GM12878 (cell line): Measurements from ENCODE around the gene NLGN2. TPM values are rescaled to one million over a fixed set of nuclear protein-coding genes. Genes with fewer than 3 reads are reported as not detected.

Experiments used
- ATAC-seq: fragments of 200-7000 bp; cut with Tn5 transposase; 3 replicates; pipeline ENCODE4 v1.9.1; 2020; ENCODE audit warnings: mild to moderate bottlenecking, moderate library complexity
- BruUV-seq: library from RNA; stranded (reverse); fragments of 400-500 nt; replicated peaks from 2 replicates; lab custom pipeline; 2021; lab: Mats Ljungman, UMichigan
- CTCF ChIA-PET: fragments of 300-600 bp; sonication (Branson Sonifier 250); formaldehyde crosslinking; extraction: SDS; loops from one replicate; lab custom pipeline; 2021; ENCODE audit warnings: inconsistent platforms; lab: Yijun Ruan, JAX
- POLR2A ChIA-PET: fragments of 350-600 bp; formaldehyde crosslinking; extraction: SDS; loops from one replicate; lab custom pipeline; 2021; ENCODE audit warnings: inconsistent platforms; lab: Charles Lee
- RAD21 ChIA-PET: fragments of 300-600 bp; sonication (Branson Sonifier 250); formaldehyde crosslinking; loops from one replicate; lab custom pipeline; 2023; ENCODE audit warnings: antibody characterized with exemption; ENCODE audit not compliant: unreplicated experiment; lab: Charles Lee
- SMC1A ChIA-PET: fragments of 300-600 bp; sonication (Branson Sonifier 250); formaldehyde crosslinking; loops from one replicate; lab custom pipeline; 2023; ENCODE audit not compliant: unreplicated experiment, uncharacterized antibody; lab: Charles Lee
- DNase-seq: peaks from one replicate; pipeline ENCODE4 v3.0.0-alpha.2; 2011; ENCODE audit warnings: low read depth, low spot score
- FAIRE-seq: peaks from 3 replicates; lab custom pipeline; 2011; peaks lifted over from hg19 to GRCh38; lab: Jason Lieb, UNC
- H2AFZ ChIP-seq: 2 replicates; pipeline ENCODE4 v1.6.0; 2011; ENCODE audit warnings: low read depth, low read length, control low read depth; ENCODE audit not compliant: control insufficient read depth
- H3K27ac ChIP-seq: 2 replicates; pipeline ENCODE4 v1.5.1; 2011; ENCODE audit warnings: control low read depth; ENCODE audit not compliant: control insufficient read depth, insufficient read depth
- H3K27me3 ChIP-seq, 2 experiments: replicated peaks in 1 of 2; 2 replicates each; pipeline versions ENCODE4 v1.6.0 to v1.6.1; 2011; ENCODE audit warnings: low read length in 1 of 2; ENCODE audit not compliant: control insufficient read depth in 2 of 2, insufficient read depth in 2 of 2
- H3K36me3 ChIP-seq, 2 experiments: 2 replicates each; pipeline ENCODE4 v1.5.1; 2011; ENCODE audit warnings: low read length in 1 of 2; ENCODE audit not compliant: control insufficient read depth in 2 of 2, insufficient read depth in 2 of 2
- H3K4me1 ChIP-seq: 2 replicates; pipeline ENCODE4 v1.6.1; 2011; ENCODE audit warnings: mild to moderate bottlenecking, low read length, moderate library complexity, mixed read lengths; ENCODE audit not compliant: control insufficient read depth, insufficient read depth
- H3K4me2 ChIP-seq: 2 replicates; pipeline ENCODE4 v1.6.0; 2011; ENCODE audit warnings: control low read depth; ENCODE audit not compliant: control insufficient read depth, insufficient read depth
- H3K4me3 ChIP-seq: fragments of 200-600 bp; sonication (generic); 2 replicates; pipeline ENCODE4 v1.5.1; 2016
- H3K79me2 ChIP-seq: 2 replicates; pipeline ENCODE4 v1.6.0; 2011; ENCODE audit warnings: low read length; ENCODE audit not compliant: control insufficient read depth, insufficient read depth
- H3K9ac ChIP-seq: 2 replicates; pipeline ENCODE4 v1.8.0; 2011; ENCODE audit warnings: low read length, control low read depth, mixed read lengths; ENCODE audit not compliant: control insufficient read depth, insufficient read depth
- H3K9me3 ChIP-seq: replicated peaks from 3 replicates; pipeline ENCODE4 v1.5.1; 2011; ENCODE audit warnings: mild to moderate bottlenecking, low read length; ENCODE audit not compliant: control insufficient read depth, insufficient read depth
- H4K20me1 ChIP-seq: 2 replicates; pipeline ENCODE4 v1.6.0; 2011; ENCODE audit not compliant: control insufficient read depth, insufficient read depth
- BHLHE40 ChIP-seq, 2 experiments: fragments of 450-650 bp in 1 of 2; IDR thresholded peaks; 2 replicates each; pipeline ENCODE4 v1.6.1; 2011 to 2017; ENCODE audit warnings: low read depth in 2 of 2, borderline replicate concordance in 1 of 2, improper control_type of control experiment in 1 of 2, low read length in 1 of 2, mild to moderate bottlenecking in 1 of 2
- CBFB ChIP-seq: IDR thresholded peaks from 2 replicates; pipeline ENCODE4 v1.6.1; 2016; ENCODE audit warnings: antibody characterized with exemption, low read depth
- CUX1 ChIP-seq: IDR thresholded peaks from 2 replicates; pipeline ENCODE4 v1.6.1; 2012; ENCODE audit warnings: improper control_type of control experiment, low read depth, low read length; ENCODE audit not compliant: insufficient replicate concordance
- DPF2 ChIP-seq: fragments of 450-650 bp; IDR thresholded peaks from 2 replicates; pipeline ENCODE4 v1.6.1; 2017; ENCODE audit warnings: mild to moderate bottlenecking
- E2F4 ChIP-seq: IDR thresholded peaks from 2 replicates; pipeline ENCODE4 v1.6.1; 2012; ENCODE audit warnings: low read depth, low read length, improper control_type of control experiment
- EP300 ChIP-seq, 2 experiments: fragments of 150-350 bp in 1 of 2; IDR thresholded peaks; 2 replicates each; pipeline ENCODE4 v1.6.1; 2011 to 2012; ENCODE audit warnings: low read depth in 2 of 2, low read length in 2 of 2, borderline replicate concordance in 1 of 2, improper control_type of control experiment in 1 of 2, inconsistent platforms in 1 of 2; ENCODE audit not compliant: control insufficient read depth in 1 of 2
- FOXM1 ChIP-seq: IDR thresholded peaks from 2 replicates; pipeline ENCODE4 v1.6.1; 2012; ENCODE audit warnings: low read depth, mild to moderate bottlenecking, inconsistent platforms, low read length, moderate library complexity
- MTA2 ChIP-seq: fragments of 450-650 bp; IDR thresholded peaks from 2 replicates; pipeline ENCODE4 v1.6.1; 2016; ENCODE audit warnings: low read depth, mild to moderate bottlenecking, moderate library complexity
- NFIC ChIP-seq: IDR thresholded peaks from 2 replicates; pipeline ENCODE4 v1.6.1; 2012; ENCODE audit warnings: low read depth, mild to moderate bottlenecking, inconsistent platforms, low read length, moderate library complexity
- POLR2AphosphoS2 ChIP-seq: IDR thresholded peaks from 2 replicates; pipeline ENCODE4 v1.6.1; 2011; ENCODE audit warnings: low read depth, mild to moderate bottlenecking, low read length, improper control_type of control experiment, moderate library complexity
- SKIL ChIP-seq: fragments of 450-650 bp; IDR thresholded peaks from 2 replicates; pipeline ENCODE4 v1.6.1; 2017; ENCODE audit warnings: mild to moderate bottlenecking, low read depth, inconsistent platforms; ENCODE audit not compliant: poor library complexity, severe bottlenecking
- SP1 ChIP-seq: IDR thresholded peaks from one replicate; pipeline ENCODE4 v1.6.1; 2011; ENCODE audit warnings: low read depth, low read length
- TARDBP ChIP-seq: IDR thresholded peaks from 2 replicates; pipeline ENCODE4 v1.6.1; 2016; ENCODE audit warnings: borderline replicate concordance
- TCF3 ChIP-seq: IDR thresholded peaks from 2 replicates; pipeline ENCODE4 v1.6.1; 2012; ENCODE audit warnings: low read depth, mild to moderate bottlenecking, low read length, borderline replicate concordance; ENCODE audit not compliant: insufficient read depth
- YY1 ChIP-seq: IDR thresholded peaks from 2 replicates; pipeline ENCODE4 v1.6.1; 2011; ENCODE audit warnings: low read depth, mild to moderate bottlenecking, low read length
- WGBS: methylation state at CpG from one replicate; pipeline ENCODE4 v1.1.6; 2016; ENCODE audit warnings: low lambda C conversion rate; ENCODE audit not compliant: insufficient replicate concordance, insufficient coverage; ENCODE audit errors: missing lambda C conversion rate; 5-methylcytosine and 5-hydroxymethylcytosine counted together
- in situ Hi-C: fragments of 300-500 bp; cut with MboI; formaldehyde crosslinking; loops from 9 replicates; pipeline ENCODE4 v1.14.3; 2018; ENCODE audit warnings: mixed read lengths
- intact Hi-C: fragments of 100-400 bp; cut with micrococcal nuclease; formaldehyde crosslinking; loops from one replicate; pipeline ENCODE4 v1.14.2; 2022; ENCODE audit not compliant: unreplicated experiment
- polyA plus RNA-seq, 11 experiments: library from polyadenylated mRNA; depleted of rRNA in 4 of 11; unstranded in 6 of 11; stranded (reverse) in 5 of 11; fragments of >200 nt; fragmentation: Nextera tagmentation in 4 of 11; fragmentation: Illumina TruSeq in 1 of 11; extraction: Ambion mirVana in 4 of 11; extraction: Trizol in 1 of 11; gene quantifications; 1 replicate in 1 of 11; 2 replicates in 10 of 11; pipeline versions ENCODE4 v1.2.1 to v1.2.3, GENCODE V29; 2011 to 2016; ENCODE audit warnings: inconsistent platforms in 2 of 11, missing spikeins in 2 of 11, low read depth in 1 of 11
- total RNA-seq, 4 experiments: library from RNA; depleted of rRNA in 3 of 4; stranded (reverse); fragments of >200 nt in 3 of 4; fragmentation: Illumina TruSeq in 1 of 4; extraction: Trizol in 1 of 4; gene quantifications; 2 replicates each; pipeline versions ENCODE4 v1.2.1 to v1.2.3, GENCODE V29; 2013 to 2021

NLGN2 gene
- total and polyA plus RNA-seq, 10 of the 15 experiments (the other 5 are each of a cell fraction or from before 2014, with no cell fraction given), result 0.02 to 0.87 (median 0.11) TPM; not detected in 2

- intact Hi-C loops (no loop called here), in situ Hi-C loops (no loop called here)
- Histone ChIP-seq H3K9ac (no peak within 1 kb of the TSS), H3K9me3 (no peaks in the 10 kb centered on the region), H3K36me3 (no peaks in the 10 kb centered on the region), H3K79me2 (no peaks in the 10 kb centered on the region), H3K4me2 (no peak within 1 kb of the TSS), H3K4me1 (no peaks in the 10 kb centered on the region), H3K4me3 (no peak within 1 kb of the TSS), H3K27me3 (no peaks in the 10 kb centered on the region; a peak in 1 of 4 replicates), H3K27ac (no peak within 1 kb of the TSS), H2AFZ (no peak within 1 kb of the TSS), H4K20me1 (no peaks in the 10 kb centered on the region)
- POLR2A ChIA-PET, result no interaction called here
- DNase-seq, result no peak
- FAIRE-seq, result no peak
- CTCF ChIA-PET, result no interaction called here
- 27% methylated on average over 7 of the region's 7 CpGs for WGBS
- RAD21 ChIA-PET, result interaction anchor here (1.3 kb wide), 1 partner anchor 10 kb away, joined by 3 read pairs; the partner anchor contains the start of gene TMEM102
- no TSS peak for BruUV-seq
- SMC1A ChIA-PET, result no interaction called here
- no peak for ATAC-seq
- TF ChIP-seq SKIL, result no peak
- no peak for TF ChIP-seq DPF2
- no peak for TF ChIP-seq NFIC
- no peak for TF ChIP-seq EP300 (IDR thresholded peaks at IDR 0.05; ENCODE audit: borderline replicate concordance in 1 of 2, control insufficient read depth in 1 of 2, low read depth in 2 of 2, low read length in 2 of 2)
- TF ChIP-seq MTA2, result no peak
- TF ChIP-seq FOXM1, result no peak
- TF ChIP-seq TCF3, result no peak
- TF ChIP-seq CBFB, result no peak
- TF ChIP-seq CUX1, result no peak
- TF ChIP-seq E2F4, result no peak
- TF ChIP-seq TARDBP, result no peak
- TF ChIP-seq SP1, result no peak
- TF ChIP-seq BHLHE40 (IDR thresholded peaks at IDR 0.05; ENCODE audit: borderline replicate concordance in 1 of 2, low read depth in 2 of 2, low read length in 1 of 2), result no peak
- TF ChIP-seq YY1, result no peak
- TF ChIP-seq POLR2AphosphoS2, result no peak
These were observed 17.7 kb downstream of the NLGN2 start, which contains the start of gene SPEM2 for GRCh38 chr17:7425316-7425715. SPEM2 (plus strand) TSS chr17:7425616; CDS start chr17:7425689, 73 bp downstream.
